HG02981 (cell line): ENCODE data around the gene ATL3.
"Not testable (repeated sequence)": the region's sequence is repeated elsewhere in the genome, so short reads cannot be mapped to it uniquely, and the experiment has no call there.

Experiments used
- ATAC-seq: cut with Tn5 transposase; IDR thresholded peaks from one replicate; pipeline ENCODE4 v1.9.1; 2021; ENCODE audit warnings: mild to moderate bottlenecking, moderate library complexity; ENCODE audit not compliant: unreplicated experiment

ATL3 gene, protein sequence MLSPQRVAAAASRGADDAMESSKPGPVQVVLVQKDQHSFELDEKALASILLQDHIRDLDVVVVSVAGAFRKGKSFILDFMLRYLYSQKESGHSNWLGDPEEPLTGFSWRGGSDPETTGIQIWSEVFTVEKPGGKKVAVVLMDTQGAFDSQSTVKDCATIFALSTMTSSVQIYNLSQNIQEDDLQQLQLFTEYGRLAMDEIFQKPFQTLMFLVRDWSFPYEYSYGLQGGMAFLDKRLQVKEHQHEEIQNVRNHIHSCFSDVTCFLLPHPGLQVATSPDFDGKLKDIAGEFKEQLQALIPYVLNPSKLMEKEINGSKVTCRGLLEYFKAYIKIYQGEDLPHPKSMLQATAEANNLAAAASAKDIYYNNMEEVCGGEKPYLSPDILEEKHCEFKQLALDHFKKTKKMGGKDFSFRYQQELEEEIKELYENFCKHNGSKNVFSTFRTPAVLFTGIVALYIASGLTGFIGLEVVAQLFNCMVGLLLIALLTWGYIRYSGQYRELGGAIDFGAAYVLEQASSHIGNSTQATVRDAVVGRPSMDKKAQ

GRCh38 chr11:63671322-63672155, at the start of gene ATL3:
Gene ATL3, minus strand, starts transcription at chr11:63671376. Its CDS starts 41 bp downstream, at chr11:63671335.
- peak; percentile 87 for ATAC-seq

DNA sequence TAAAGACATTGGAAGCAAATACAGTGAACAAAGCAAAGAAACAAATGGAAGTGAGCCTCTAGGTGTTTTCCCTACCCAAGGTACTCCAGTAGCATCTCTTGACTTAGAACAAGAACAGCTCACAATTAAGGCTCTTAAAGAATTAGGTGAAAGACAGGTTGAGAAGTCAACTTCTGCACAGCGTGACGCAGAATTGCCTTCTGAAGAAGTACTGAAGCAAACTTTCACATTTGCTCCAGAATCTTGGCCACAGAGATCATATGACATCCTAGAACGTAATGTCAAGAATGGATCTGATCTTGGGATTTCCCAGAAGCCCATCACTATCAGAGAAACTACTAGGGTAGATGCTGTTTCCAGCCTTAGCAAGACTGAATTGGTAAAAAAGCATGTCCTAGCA, 49.4 kb upstream of the ATL3 start:
- no peak for ATAC-seq

- ATAC-seq, result no peak
These were observed 48.8 kb upstream of the ATL3 start for GRCh38 chr11:63719987-63720386.

- no peak for ATAC-seq
These were observed 47.8 kb upstream of the ATL3 start for GRCh38 chr11:63719001-63719400.

- no peak for ATAC-seq
These were observed 44.9 kb upstream of the ATL3 start for GRCh38 chr11:63716046-63716445.

DNA sequence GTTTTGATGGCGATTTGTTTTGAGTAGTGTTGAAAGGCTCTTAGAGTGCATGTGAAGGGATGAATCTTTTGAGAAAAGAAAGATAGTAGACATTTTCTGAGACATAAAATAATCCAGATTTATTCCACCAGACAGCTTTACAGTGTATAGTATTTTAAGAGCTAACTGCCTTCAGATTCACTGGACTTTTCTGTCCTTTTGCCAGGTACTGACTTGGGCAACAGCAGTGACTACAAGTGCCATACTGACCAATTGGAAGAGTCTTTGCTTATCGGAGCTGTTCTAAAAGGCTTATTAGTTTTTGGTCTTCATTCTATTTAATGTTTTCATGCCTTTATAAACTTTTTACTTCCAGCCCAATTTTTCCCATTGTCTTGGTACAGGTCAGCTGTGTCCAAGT, 42.6 kb upstream of the ATL3 start:
- no peak for ATAC-seq

- no peak for ATAC-seq
These were observed 40.7 kb upstream of the ATL3 start for GRCh38 chr11:63711838-63712237.

DNA sequence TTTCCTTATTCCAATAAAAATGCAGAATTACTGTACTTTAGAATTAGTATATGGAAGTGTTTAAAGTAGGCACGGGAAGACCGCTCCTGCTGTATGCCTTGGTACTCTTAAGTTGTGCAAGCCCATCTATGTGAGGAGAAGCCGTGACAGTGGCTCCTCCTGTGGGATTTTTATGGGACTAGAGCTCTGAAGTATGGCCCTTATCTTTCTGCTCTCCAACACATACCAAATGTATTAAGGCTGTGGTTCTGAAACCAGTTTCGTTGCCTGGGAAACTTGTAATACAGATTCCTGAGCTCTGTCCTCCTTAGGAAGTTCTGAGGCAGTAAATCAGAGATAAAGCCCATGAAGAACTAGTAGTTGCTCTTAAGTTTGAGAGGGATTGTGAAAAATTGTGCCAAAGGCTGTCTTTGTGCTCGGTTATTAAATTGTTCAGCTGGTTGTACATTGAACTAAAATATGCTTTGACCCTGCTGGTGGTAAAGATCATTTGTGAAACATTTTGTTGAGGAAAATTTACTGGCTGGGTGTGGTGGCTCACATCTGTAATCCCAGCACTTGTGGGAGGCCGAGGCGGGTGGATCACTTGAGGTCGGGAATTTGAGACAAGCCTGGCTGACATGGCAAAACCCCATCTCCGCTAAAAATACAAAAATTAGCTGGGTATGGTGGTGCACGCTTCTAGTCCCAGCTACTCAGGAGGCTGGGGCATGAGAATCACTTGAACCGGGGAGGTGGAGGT, 39.5 kb upstream of the ATL3 start:
- no peak for ATAC-seq

DNA sequence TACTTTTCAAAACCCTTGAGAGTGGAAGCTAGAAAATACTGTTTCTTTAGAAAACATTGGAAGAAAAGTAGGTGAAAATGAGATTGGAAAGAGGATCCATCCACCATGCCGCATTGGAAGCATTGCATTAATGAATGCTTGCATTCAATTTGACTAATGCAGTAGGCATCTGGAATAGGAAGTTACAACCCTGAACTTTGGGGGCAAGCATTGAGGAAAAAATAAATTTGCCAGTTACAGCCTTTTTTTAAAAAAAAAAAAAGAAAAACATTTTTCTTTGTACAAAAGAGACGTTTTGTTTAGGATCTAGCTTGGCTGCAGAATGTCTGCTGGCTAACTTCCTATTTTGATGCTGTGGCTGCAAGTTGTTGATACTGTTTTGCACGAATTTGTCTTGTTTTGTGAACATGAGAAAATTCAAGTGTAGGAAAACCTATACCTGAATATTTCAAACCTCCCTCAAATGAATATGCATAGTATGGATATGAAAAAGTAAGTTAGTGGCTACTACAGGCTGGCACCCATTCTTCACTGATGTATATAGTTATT, 38.2 kb upstream of the ATL3 start:
- ATAC-seq, result no peak

GRCh38 chr11:63708764-63709163, 37.6 kb upstream of the ATL3 start:
- no peak for ATAC-seq

GRCh38 chr11:63705526-63705925, 34.4 kb upstream of the ATL3 start:
- no peak for ATAC-seq

DNA sequence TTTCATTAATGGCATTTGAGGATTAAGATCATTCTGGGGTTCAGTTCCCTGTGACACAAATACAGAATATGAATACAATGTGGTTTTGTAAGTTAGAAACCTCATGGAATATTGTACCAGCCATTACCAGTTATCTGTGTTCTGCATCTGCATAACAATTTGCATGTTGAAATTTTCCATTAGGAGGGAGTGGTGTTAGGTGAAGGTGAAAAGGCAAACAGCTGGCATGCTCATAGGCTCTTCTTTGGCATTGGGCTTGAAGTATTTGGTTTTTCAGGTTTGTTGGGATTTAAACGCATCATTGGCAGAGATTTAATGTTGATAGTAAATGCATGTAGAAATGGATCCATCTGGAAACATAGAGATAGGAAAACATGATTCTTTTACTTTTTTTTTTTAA, 28.7 kb upstream of the ATL3 start:
- no peak for ATAC-seq

DNA sequence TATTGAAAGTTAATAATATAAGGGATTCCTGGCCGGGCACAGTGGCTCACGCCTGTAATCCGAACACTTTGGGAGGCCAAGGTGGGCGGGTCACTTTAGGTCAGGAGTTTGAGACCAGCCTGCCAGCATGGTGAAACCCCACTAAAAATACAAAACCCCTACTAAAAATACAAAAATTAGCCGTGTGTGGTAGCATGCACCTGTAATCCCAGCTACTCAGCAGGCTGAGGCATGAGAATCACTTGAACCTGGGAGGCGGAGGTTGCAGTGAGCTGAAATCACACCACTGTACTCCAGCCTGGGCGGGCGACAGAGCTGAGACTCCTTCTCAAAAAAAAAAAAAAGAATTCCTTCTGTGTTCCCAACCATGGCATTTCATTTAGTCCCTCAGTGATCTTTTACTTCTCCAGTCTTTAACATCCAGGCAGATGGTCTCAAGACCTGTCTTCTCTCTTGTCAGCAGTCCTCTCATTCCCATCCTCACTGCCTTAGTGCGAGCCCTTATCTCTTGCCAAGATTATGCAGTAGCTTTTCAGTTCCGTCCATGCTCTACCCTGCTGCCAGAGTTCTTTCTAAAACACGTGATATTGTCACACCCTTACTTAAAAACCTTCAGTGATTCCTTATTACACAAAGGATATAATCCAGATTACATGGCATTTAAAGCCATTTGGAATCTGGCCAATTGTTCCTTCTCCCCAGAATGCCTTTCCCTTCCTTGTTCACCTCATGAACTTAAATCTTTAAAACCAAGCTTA, 28.0 kb upstream of the ATL3 start:
- ATAC-seq, result no peak

DNA sequence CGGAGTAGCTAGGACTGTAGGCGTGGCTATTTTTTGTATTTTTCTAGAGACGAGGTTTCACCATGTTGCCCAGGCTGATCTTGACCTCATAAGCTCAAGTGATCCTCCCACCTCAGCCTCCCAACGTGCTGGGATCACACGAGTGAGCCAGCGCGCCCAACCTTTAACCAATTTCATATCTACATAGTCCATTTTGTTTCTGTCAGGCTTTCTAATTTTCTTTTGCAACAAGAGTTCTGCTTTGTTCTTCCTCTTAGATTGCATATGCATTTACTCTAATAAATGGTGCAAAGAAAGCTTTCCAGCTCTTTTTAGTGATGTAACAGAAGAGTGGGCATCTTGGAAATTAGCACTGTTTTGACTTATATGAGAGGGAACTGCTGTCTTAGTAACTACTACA, 23.4 kb upstream of the ATL3 start:
- ATAC-seq, result no peak

DNA sequence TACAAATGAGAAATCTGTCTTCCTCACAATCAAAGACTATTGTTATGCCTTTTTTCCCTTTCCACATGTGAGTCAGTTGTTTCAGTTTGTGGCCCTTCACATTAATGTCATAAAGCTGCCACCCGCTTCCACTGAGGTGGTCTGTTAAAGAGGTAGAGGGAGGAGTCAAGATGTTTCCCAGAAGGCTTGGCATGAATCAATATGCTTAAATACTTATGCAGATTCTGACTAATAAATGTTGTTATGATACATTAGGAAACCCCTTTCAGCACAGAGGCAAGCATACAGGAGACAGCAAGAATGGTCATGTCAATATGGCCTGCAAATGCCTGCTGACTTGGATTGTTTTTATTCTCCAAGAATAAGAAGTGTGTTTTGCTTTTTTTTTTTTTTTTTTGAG, 16.7 kb upstream of the ATL3 start:
- ATAC-seq, result no peak

DNA sequence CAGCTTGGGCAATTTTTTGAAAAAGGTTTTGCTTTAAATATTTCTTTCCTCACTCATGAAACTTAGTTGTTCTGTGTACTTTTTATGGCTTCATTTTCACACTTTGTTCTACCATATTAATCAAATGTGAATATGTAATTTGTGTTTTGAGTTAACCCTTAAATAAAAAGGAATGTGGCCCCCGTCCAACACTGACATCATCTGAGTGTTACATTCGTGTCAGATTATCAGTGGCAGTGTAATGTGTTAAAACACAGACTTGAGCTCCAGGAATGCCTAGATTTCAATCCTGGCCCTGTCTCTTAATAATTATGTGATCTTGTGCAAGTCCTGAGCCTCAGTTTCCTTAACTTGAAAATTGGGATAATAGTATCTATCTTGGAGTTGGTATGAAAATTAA, 15.8 kb upstream of the ATL3 start:
- ATAC-seq, result no peak

DNA sequence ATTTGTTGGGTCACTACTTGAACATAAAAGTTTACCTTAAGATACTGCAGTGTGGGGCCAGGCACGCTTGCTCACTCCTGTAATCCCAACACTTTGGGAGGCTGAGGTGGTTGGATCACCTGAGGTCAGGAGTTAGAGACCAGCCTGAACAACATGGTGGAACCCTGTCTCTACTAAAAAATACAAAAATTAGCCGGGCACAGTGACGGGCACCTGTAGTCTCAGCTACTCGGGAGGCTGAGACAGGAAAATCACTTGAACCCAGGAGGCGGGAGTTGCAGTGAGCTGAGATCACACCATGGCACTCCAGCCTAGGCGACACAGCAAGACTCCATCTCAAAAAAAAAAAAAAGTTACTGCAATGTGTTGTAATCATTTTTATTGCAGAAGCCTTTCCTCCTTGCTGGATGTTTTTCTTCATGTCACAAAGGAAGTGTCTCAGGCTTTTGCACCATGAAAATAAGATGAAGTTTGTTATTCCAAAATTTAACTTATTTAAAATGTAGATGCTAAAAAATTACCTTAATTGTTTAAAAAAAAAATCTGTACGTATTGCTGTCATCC, 14.1 kb upstream of the ATL3 start:
- not testable (repeated sequence) for ATAC-seq

GRCh38 chr11:63683133-63683991, 12.2 kb upstream of the ATL3 start:
- ATAC-seq, result no peak
